ENCODE measurements around the gene SETBP1.

The SETBP1 gene

GRCh38 chr18:44951748-44952147, 271.1 kb downstream of the SETBP1 start:
- no peaks in the 10 kb centered on the region for H3K27me3 ChIP-seq (ENCODE audit: control insufficient read depth, insufficient read depth, low read length)
- no peaks in the 10 kb centered on the region for H3K36me3 ChIP-seq (ENCODE audit: control insufficient read depth, insufficient read depth, low read length)
- H3K4me3 ChIP-seq (ENCODE audit: low read depth, low read length) = no peak overlapping the region
- H3K27ac ChIP-seq (ENCODE audit: low read depth, low read length) = no peak overlapping the region
- no peaks in the 10 kb centered on the region for H3K9me3 ChIP-seq (ENCODE audit: control insufficient read depth, insufficient read depth, low read length)
- H3K9ac ChIP-seq (ENCODE audit: low read depth, low read length) = no peak overlapping the region
- H3K4me1 ChIP-seq (ENCODE audit: control insufficient read depth, insufficient read depth, low read length) = 0 out of 2 replicates have a peak, but pooled peaks cover 3% of the 10 kb centered on the region

GRCh38 chr18:44954257-44954656, 273.6 kb downstream of the SETBP1 start:
- Histone ChIP-seq H3K27me3 (ENCODE audit: control insufficient read depth, insufficient read depth, low read length) (no peaks in the 10 kb centered on the region), H3K4me1 (ENCODE audit: control insufficient read depth, insufficient read depth, low read length) (0 out of 2 replicates have a peak, but pooled peaks cover under 1% of the 10 kb centered on the region), H3K9me3 (ENCODE audit: control insufficient read depth, insufficient read depth, low read length) (no peaks in the 10 kb centered on the region), H3K27ac (ENCODE audit: low read depth, low read length) (no peak overlapping the region), H3K36me3 (ENCODE audit: control insufficient read depth, insufficient read depth, low read length) (no peaks in the 10 kb centered on the region), H3K9ac (ENCODE audit: low read depth, low read length) (no peak overlapping the region), H3K4me3 (ENCODE audit: low read depth, low read length) (no peak overlapping the region)

- H3K4me1 ChIP-seq (ENCODE audit: control insufficient read depth, insufficient read depth, low read length) = no peaks in the 10 kb centered on the region
- no peaks in the 10 kb centered on the region for H3K27me3 ChIP-seq (ENCODE audit: control insufficient read depth, insufficient read depth, low read length)
- no peaks in the 10 kb centered on the region for H3K9me3 ChIP-seq (ENCODE audit: control insufficient read depth, insufficient read depth, low read length)
- H3K36me3 ChIP-seq (ENCODE audit: control insufficient read depth, insufficient read depth, low read length) = no peaks in the 10 kb centered on the region
- H3K27ac ChIP-seq (ENCODE audit: low read depth, low read length) = no peak overlapping the region
- H3K9ac ChIP-seq (ENCODE audit: low read depth, low read length) = no peak overlapping the region
- H3K4me3 ChIP-seq (ENCODE audit: low read depth, low read length) = no peak overlapping the region
Measured at GRCh38 chr18:44955825-44956224, 275.1 kb downstream of the SETBP1 start.

- Histone ChIP-seq H3K4me3 (ENCODE audit: low read depth, low read length) (no peak overlapping the region), H3K27ac (ENCODE audit: low read depth, low read length) (no peak overlapping the region), H3K9me3 (ENCODE audit: control insufficient read depth, insufficient read depth, low read length) (no peaks in the 10 kb centered on the region), H3K27me3 (ENCODE audit: control insufficient read depth, insufficient read depth, low read length) (no peaks in the 10 kb centered on the region), H3K4me1 (ENCODE audit: control insufficient read depth, insufficient read depth, low read length) (no peaks in the 10 kb centered on the region), H3K9ac (ENCODE audit: low read depth, low read length) (no peak overlapping the region), H3K36me3 (ENCODE audit: control insufficient read depth, insufficient read depth, low read length) (no peaks in the 10 kb centered on the region)
Measured at GRCh38 chr18:44957025-44957424, 276.3 kb downstream of the SETBP1 start.

- no peaks in the 10 kb centered on the region for H3K27me3 ChIP-seq (ENCODE audit: control insufficient read depth, insufficient read depth, low read length)
- no peaks in the 10 kb centered on the region for H3K9me3 ChIP-seq (ENCODE audit: control insufficient read depth, insufficient read depth, low read length)
- H3K27ac ChIP-seq (ENCODE audit: low read depth, low read length) = no peak overlapping the region
- no peaks in the 10 kb centered on the region for H3K4me1 ChIP-seq (ENCODE audit: control insufficient read depth, insufficient read depth, low read length)
- H3K36me3 ChIP-seq (ENCODE audit: control insufficient read depth, insufficient read depth, low read length) = no peaks in the 10 kb centered on the region
- no peak overlapping the region for H3K9ac ChIP-seq (ENCODE audit: low read depth, low read length)
- H3K4me3 ChIP-seq (ENCODE audit: low read depth, low read length) = no peak overlapping the region
Measured at GRCh38 chr18:44957461-44957860, 276.8 kb downstream of the SETBP1 start.

- no peak overlapping the region for H3K9ac ChIP-seq (ENCODE audit: low read depth, low read length)
- no peak overlapping the region for H3K4me3 ChIP-seq (ENCODE audit: low read depth, low read length)
- no peaks in the 10 kb centered on the region for H3K4me1 ChIP-seq (ENCODE audit: control insufficient read depth, insufficient read depth, low read length)
- no peaks in the 10 kb centered on the region for H3K27me3 ChIP-seq (ENCODE audit: control insufficient read depth, insufficient read depth, low read length)
- H3K9me3 ChIP-seq (ENCODE audit: control insufficient read depth, insufficient read depth, low read length) = no peaks in the 10 kb centered on the region
- no peak overlapping the region for H3K27ac ChIP-seq (ENCODE audit: low read depth, low read length)
- no peaks in the 10 kb centered on the region for H3K36me3 ChIP-seq (ENCODE audit: control insufficient read depth, insufficient read depth, low read length)
Measured at GRCh38 chr18:44958040-44958439, 277.4 kb downstream of the SETBP1 start.

- Histone ChIP-seq H3K27ac (ENCODE audit: low read depth, low read length) (no peak overlapping the region), H3K9ac (ENCODE audit: low read depth, low read length) (no peak overlapping the region), H3K9me3 (ENCODE audit: control insufficient read depth, insufficient read depth, low read length) (no peaks in the 10 kb centered on the region), H3K4me1 (ENCODE audit: control insufficient read depth, insufficient read depth, low read length) (no peaks in the 10 kb centered on the region), H3K36me3 (ENCODE audit: control insufficient read depth, insufficient read depth, low read length) (no peaks in the 10 kb centered on the region), H3K4me3 (ENCODE audit: low read depth, low read length) (no peak overlapping the region), H3K27me3 (ENCODE audit: control insufficient read depth, insufficient read depth, low read length) (no peaks in the 10 kb centered on the region)
Measured at GRCh38 chr18:44958455-44958854, 277.8 kb downstream of the SETBP1 start.

- no peak overlapping the region for H3K4me3 ChIP-seq (ENCODE audit: low read depth, low read length)
- no peak overlapping the region for H3K9ac ChIP-seq (ENCODE audit: low read depth, low read length)
- no peaks in the 10 kb centered on the region for H3K27me3 ChIP-seq (ENCODE audit: control insufficient read depth, insufficient read depth, low read length)
- H3K36me3 ChIP-seq (ENCODE audit: control insufficient read depth, insufficient read depth, low read length) = no peaks in the 10 kb centered on the region
- H3K9me3 ChIP-seq (ENCODE audit: control insufficient read depth, insufficient read depth, low read length) = no peaks in the 10 kb centered on the region
- no peak overlapping the region for H3K27ac ChIP-seq (ENCODE audit: low read depth, low read length)
- no peaks in the 10 kb centered on the region for H3K4me1 ChIP-seq (ENCODE audit: control insufficient read depth, insufficient read depth, low read length)
Measured at GRCh38 chr18:44959013-44959412, 278.3 kb downstream of the SETBP1 start.

GRCh38 chr18:44960580-44960979, 279.9 kb downstream of the SETBP1 start:
- Histone ChIP-seq H3K4me1 (ENCODE audit: control insufficient read depth, insufficient read depth, low read length) (no peaks in the 10 kb centered on the region), H3K9ac (ENCODE audit: low read depth, low read length) (no peak overlapping the region), H3K4me3 (ENCODE audit: low read depth, low read length) (no peak overlapping the region), H3K36me3 (ENCODE audit: control insufficient read depth, insufficient read depth, low read length) (no peaks in the 10 kb centered on the region), H3K9me3 (ENCODE audit: control insufficient read depth, insufficient read depth, low read length) (no peaks in the 10 kb centered on the region), H3K27me3 (ENCODE audit: control insufficient read depth, insufficient read depth, low read length) (no peaks in the 10 kb centered on the region), H3K27ac (ENCODE audit: low read depth, low read length) (no peak overlapping the region)

GRCh38 chr18:44961288-44961995, 280.8 kb downstream of the SETBP1 start:
- no peak overlapping the region for H3K9ac ChIP-seq (ENCODE audit: low read depth, low read length)
- no peaks in the 10 kb centered on the region for H3K4me1 ChIP-seq (ENCODE audit: control insufficient read depth, insufficient read depth, low read length)
- H3K36me3 ChIP-seq (ENCODE audit: control insufficient read depth, insufficient read depth, low read length) = no peaks in the 10 kb centered on the region
- no peak overlapping the region for H3K4me3 ChIP-seq (ENCODE audit: low read depth, low read length)
- no peaks in the 10 kb centered on the region for H3K9me3 ChIP-seq (ENCODE audit: control insufficient read depth, insufficient read depth, low read length)
- H3K27ac ChIP-seq (ENCODE audit: low read depth, low read length) = no peak overlapping the region
- H3K27me3 ChIP-seq (ENCODE audit: control insufficient read depth, insufficient read depth, low read length) = no peaks in the 10 kb centered on the region

GRCh38 chr18:44967599-44967998, 286.9 kb downstream of the SETBP1 start:
- no peak overlapping the region for H3K27ac ChIP-seq (ENCODE audit: low read depth, low read length)
- H3K27me3 ChIP-seq (ENCODE audit: control insufficient read depth, insufficient read depth, low read length) = no peaks in the 10 kb centered on the region

More at GRCh38 chr18:44967599-44967998, 286.9 kb downstream of the SETBP1 start:
- Histone ChIP-seq H3K9me3 (ENCODE audit: control insufficient read depth, insufficient read depth, low read length) (no peaks in the 10 kb centered on the region), H3K9ac (ENCODE audit: low read depth, low read length) (no peak overlapping the region), H3K4me1 (ENCODE audit: control insufficient read depth, insufficient read depth, low read length) (peaks cover 11% of the 10 kb centered on the region; the same call in 1 of the 2 replicates), H3K36me3 (ENCODE audit: control insufficient read depth, insufficient read depth, low read length) (no peaks in the 10 kb centered on the region), H3K4me3 (ENCODE audit: low read depth, low read length) (no peak overlapping the region)

Data from HUES48 (cell line).